H7 (cell line): ENCODE data around the gene CHP2. TPM values are rescaled to one million over a fixed set of nuclear protein-coding genes. Genes with fewer than 3 reads are reported as not detected.
A peak's percentile ranks its signal among the peaks of the same experiment; 100 is the strongest.

Source experiments
- DNase-seq: peaks from one replicate; pipeline ENCODE4 v3.0.0; 2012
- H3K27me3 ChIP-seq: 2 replicates; pipeline ENCODE4 v1.6.0; 2011; ENCODE audit warnings: mild to moderate bottlenecking, low read length; ENCODE audit not compliant: control insufficient read depth, insufficient read depth
- H3K36me3 ChIP-seq: replicated peaks from 2 replicates; pipeline ENCODE4 v1.5.1; 2011; ENCODE audit warnings: low read length; ENCODE audit not compliant: control insufficient read depth, insufficient read depth
- H3K4me3 ChIP-seq: 2 replicates; pipeline ENCODE4 v1.5.1; 2011; ENCODE audit warnings: low read depth, mild to moderate bottlenecking, control low read depth, low read length, moderate library complexity; ENCODE audit not compliant: insufficient read depth
- total RNA-seq: library from RNA; depleted of rRNA; stranded (reverse); fragments of >200 nt; shearing (Covaris generic); gene quantifications from 2 replicates; pipeline ENCODE4 v1.2.3, GENCODE V29; 2014

CHP2 gene
- total RNA-seq, 1 experiment from 2014 or later: 1.9 TPM

- H3K27me3 ChIP-seq: no peaks in the 10 kb centered on the region
- no peak overlapping the region for H3K4me3 ChIP-seq
- DNase-seq: no peak
- H3K36me3 ChIP-seq: no peaks in the 10 kb centered on the region
Measured at GRCh38 chr16:23765933-23766332, 11.1 kb downstream of the CHP2 start.

GRCh38 chr16:23768581-23768980, 13.8 kb downstream of the CHP2 start:
- Histone ChIP-seq H3K36me3 (no peaks in the 10 kb centered on the region), H3K27me3 (no peaks in the 10 kb centered on the region), H3K4me3 (no peak overlapping the region)
- DNase-seq: no peak

- no peak for DNase-seq
- no peak overlapping the region for H3K4me3 ChIP-seq
- H3K36me3 ChIP-seq: no peaks in the 10 kb centered on the region
- no peaks in the 10 kb centered on the region for H3K27me3 ChIP-seq
Measured at GRCh38 chr16:23771027-23771426, 16.2 kb downstream of the CHP2 start.

- no peaks in the 10 kb centered on the region for H3K27me3 ChIP-seq
- H3K36me3 ChIP-seq: no peaks in the 10 kb centered on the region
- no peak for DNase-seq
- no peak overlapping the region for H3K4me3 ChIP-seq
Measured at GRCh38 chr16:23771642-23772041, 16.8 kb downstream of the CHP2 start.

GRCh38 chr16:23773339-23773738, 18.5 kb downstream of the CHP2 start:
- no peak for DNase-seq
- no peaks in the 10 kb centered on the region for H3K36me3 ChIP-seq
- H3K27me3 ChIP-seq: no peaks in the 10 kb centered on the region
- H3K4me3 ChIP-seq: no peak overlapping the region

GRCh38 chr16:23781176-23781575, 26.4 kb downstream of the CHP2 start:
- Histone ChIP-seq H3K36me3 (no peaks in the 10 kb centered on the region), H3K4me3 (no peak overlapping the region), H3K27me3 (no peaks in the 10 kb centered on the region; the same call in 1 of the 2 replicates)
- no peak for DNase-seq

GRCh38 chr16:23784811-23785447, 30.1 kb downstream of the CHP2 start:
- no peak for DNase-seq
- no peaks in the 10 kb centered on the region; the same call in 1 of the 2 replicates for H3K27me3 ChIP-seq
- H3K4me3 ChIP-seq: no peak overlapping the region
- H3K36me3 ChIP-seq: no peaks in the 10 kb centered on the region

GRCh38 chr16:23785842-23786241, 31.0 kb downstream of the CHP2 start:
- no peak overlapping the region for H3K4me3 ChIP-seq
- DNase-seq: no peak
- H3K27me3 ChIP-seq: no peaks in the 10 kb centered on the region; the same call in 1 of the 2 replicates
- H3K36me3 ChIP-seq: no peaks in the 10 kb centered on the region

GRCh38 chr16:23786964-23787561, 32.2 kb downstream of the CHP2 start:
- H3K36me3 ChIP-seq: no peaks in the 10 kb centered on the region
- no peaks in the 10 kb centered on the region; the same call in 1 of the 2 replicates for H3K27me3 ChIP-seq
- H3K4me3 ChIP-seq: no peak overlapping the region
- peak; percentile 25 for DNase-seq

- Histone ChIP-seq H3K27me3 (no peaks in the 10 kb centered on the region; the same call in 1 of the 2 replicates), H3K4me3 (no peak overlapping the region), H3K36me3 (no peaks in the 10 kb centered on the region)
- no peak for DNase-seq
Measured at GRCh38 chr16:23788685-23789084, 33.9 kb downstream of the CHP2 start.

GRCh38 chr16:23795378-23795777, 40.6 kb downstream of the CHP2 start:
- DNase-seq: no peak
- Histone ChIP-seq H3K4me3 (no peak overlapping the region), H3K36me3 (no peaks in the 10 kb centered on the region), H3K27me3 (no peaks in the 10 kb centered on the region)

GRCh38 chr16:23796941-23797340, 42.1 kb downstream of the CHP2 start:
- no peak for DNase-seq
- Histone ChIP-seq H3K27me3 (no peaks in the 10 kb centered on the region), H3K4me3 (no peak overlapping the region), H3K36me3 (no peaks in the 10 kb centered on the region)

- H3K27me3 ChIP-seq: no peaks in the 10 kb centered on the region
- H3K4me3 ChIP-seq: no peak overlapping the region
- H3K36me3 ChIP-seq: no peaks in the 10 kb centered on the region
- peak; percentile 57 for DNase-seq
Measured at GRCh38 chr16:23801378-23801777, 46.6 kb downstream of the CHP2 start.

GRCh38 chr16:23802776-23803175, 48.0 kb downstream of the CHP2 start:
- DNase-seq: no peak
- peaks cover 1% of the 10 kb centered on the region; the same call in 1 of the 2 replicates for H3K27me3 ChIP-seq

GRCh38 chr16:23803591-23804123, 48.8 kb downstream of the CHP2 start:
- Histone ChIP-seq H3K27me3 (peaks cover 1% of the 10 kb centered on the region; the same call in 1 of the 2 replicates), H3K4me3 (no peak overlapping the region), H3K36me3 (no peaks in the 10 kb centered on the region)
- peak; percentile 75 for DNase-seq

More at GRCh38 chr16:23802776-23803175, 48.0 kb downstream of the CHP2 start:
- Histone ChIP-seq H3K36me3 (no peaks in the 10 kb centered on the region), H3K4me3 (no peak overlapping the region)
